H1 (cell line): ENCODE measurements around the gene CELF1. TPM values are rescaled to one million over a fixed set of nuclear protein-coding genes. Genes with fewer than 3 reads are reported as not detected.

Experiments
- polyA plus RNA-seq, 7 experiments: library from polyadenylated mRNA; depleted of rRNA in 3 of 7; stranded (reverse) in 5 of 7; unstranded in 2 of 7; fragments of >200 nt in 5 of 7; fragments of 200-250 nt in 2 of 7; gene quantifications; 1 replicate in 5 of 7; 2 replicates in 1 of 7; 4 replicates in 1 of 7; pipeline versions ENCODE4 v1.2.1 to v1.2.3, GENCODE V29; 2011 to 2013; ENCODE audit warnings: missing spikeins in 2 of 7, mixed read lengths in 2 of 7
- total RNA-seq: library from RNA; stranded (reverse); fragmentation: NEBNext Ultra II Directional; extraction: Animal tissue kit (Norgen Biotek cat#: 25700); gene quantifications from 2 replicates; pipeline ENCODE4 v1.2.1, GENCODE V29; 2021
- TF ChIP-seq, protein P1 (sequence below): fragments of 300-600 bp; sonication (generic); IDR thresholded peaks from 2 replicates; pipeline ENCODE4 v1.7.1; 2012; ENCODE audit warnings: low read length, moderate library complexity, mild to moderate bottlenecking, inconsistent platforms; ENCODE audit not compliant: insufficient replicate concordance

CELF1 gene
- total and polyA plus RNA-seq, 2 of the 8 experiments (the other 6 are each of a cell fraction or from before 2014, with no cell fraction given) = 131 to 197 TPM

DNA sequence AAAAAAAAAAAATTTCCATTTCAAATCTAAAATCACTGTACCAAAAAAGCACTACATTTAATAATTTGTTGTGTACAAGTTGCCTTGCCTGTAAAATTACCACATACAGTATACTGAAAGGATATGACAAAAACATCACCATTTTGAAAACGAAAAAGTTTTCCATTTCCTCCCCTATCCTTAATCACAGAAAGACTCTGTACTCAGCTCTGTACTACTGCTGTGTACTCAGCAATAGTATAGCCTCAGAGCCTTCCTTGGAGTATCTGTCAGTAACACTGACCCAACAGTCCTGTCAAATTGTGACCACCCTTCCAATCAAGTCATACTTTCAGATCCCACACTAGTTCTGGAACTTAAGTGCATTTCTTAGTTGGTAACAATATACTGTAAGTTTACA, 48.0 kb downstream of the CELF1 start (continued):
- TF ChIP-seq, protein P1, sequence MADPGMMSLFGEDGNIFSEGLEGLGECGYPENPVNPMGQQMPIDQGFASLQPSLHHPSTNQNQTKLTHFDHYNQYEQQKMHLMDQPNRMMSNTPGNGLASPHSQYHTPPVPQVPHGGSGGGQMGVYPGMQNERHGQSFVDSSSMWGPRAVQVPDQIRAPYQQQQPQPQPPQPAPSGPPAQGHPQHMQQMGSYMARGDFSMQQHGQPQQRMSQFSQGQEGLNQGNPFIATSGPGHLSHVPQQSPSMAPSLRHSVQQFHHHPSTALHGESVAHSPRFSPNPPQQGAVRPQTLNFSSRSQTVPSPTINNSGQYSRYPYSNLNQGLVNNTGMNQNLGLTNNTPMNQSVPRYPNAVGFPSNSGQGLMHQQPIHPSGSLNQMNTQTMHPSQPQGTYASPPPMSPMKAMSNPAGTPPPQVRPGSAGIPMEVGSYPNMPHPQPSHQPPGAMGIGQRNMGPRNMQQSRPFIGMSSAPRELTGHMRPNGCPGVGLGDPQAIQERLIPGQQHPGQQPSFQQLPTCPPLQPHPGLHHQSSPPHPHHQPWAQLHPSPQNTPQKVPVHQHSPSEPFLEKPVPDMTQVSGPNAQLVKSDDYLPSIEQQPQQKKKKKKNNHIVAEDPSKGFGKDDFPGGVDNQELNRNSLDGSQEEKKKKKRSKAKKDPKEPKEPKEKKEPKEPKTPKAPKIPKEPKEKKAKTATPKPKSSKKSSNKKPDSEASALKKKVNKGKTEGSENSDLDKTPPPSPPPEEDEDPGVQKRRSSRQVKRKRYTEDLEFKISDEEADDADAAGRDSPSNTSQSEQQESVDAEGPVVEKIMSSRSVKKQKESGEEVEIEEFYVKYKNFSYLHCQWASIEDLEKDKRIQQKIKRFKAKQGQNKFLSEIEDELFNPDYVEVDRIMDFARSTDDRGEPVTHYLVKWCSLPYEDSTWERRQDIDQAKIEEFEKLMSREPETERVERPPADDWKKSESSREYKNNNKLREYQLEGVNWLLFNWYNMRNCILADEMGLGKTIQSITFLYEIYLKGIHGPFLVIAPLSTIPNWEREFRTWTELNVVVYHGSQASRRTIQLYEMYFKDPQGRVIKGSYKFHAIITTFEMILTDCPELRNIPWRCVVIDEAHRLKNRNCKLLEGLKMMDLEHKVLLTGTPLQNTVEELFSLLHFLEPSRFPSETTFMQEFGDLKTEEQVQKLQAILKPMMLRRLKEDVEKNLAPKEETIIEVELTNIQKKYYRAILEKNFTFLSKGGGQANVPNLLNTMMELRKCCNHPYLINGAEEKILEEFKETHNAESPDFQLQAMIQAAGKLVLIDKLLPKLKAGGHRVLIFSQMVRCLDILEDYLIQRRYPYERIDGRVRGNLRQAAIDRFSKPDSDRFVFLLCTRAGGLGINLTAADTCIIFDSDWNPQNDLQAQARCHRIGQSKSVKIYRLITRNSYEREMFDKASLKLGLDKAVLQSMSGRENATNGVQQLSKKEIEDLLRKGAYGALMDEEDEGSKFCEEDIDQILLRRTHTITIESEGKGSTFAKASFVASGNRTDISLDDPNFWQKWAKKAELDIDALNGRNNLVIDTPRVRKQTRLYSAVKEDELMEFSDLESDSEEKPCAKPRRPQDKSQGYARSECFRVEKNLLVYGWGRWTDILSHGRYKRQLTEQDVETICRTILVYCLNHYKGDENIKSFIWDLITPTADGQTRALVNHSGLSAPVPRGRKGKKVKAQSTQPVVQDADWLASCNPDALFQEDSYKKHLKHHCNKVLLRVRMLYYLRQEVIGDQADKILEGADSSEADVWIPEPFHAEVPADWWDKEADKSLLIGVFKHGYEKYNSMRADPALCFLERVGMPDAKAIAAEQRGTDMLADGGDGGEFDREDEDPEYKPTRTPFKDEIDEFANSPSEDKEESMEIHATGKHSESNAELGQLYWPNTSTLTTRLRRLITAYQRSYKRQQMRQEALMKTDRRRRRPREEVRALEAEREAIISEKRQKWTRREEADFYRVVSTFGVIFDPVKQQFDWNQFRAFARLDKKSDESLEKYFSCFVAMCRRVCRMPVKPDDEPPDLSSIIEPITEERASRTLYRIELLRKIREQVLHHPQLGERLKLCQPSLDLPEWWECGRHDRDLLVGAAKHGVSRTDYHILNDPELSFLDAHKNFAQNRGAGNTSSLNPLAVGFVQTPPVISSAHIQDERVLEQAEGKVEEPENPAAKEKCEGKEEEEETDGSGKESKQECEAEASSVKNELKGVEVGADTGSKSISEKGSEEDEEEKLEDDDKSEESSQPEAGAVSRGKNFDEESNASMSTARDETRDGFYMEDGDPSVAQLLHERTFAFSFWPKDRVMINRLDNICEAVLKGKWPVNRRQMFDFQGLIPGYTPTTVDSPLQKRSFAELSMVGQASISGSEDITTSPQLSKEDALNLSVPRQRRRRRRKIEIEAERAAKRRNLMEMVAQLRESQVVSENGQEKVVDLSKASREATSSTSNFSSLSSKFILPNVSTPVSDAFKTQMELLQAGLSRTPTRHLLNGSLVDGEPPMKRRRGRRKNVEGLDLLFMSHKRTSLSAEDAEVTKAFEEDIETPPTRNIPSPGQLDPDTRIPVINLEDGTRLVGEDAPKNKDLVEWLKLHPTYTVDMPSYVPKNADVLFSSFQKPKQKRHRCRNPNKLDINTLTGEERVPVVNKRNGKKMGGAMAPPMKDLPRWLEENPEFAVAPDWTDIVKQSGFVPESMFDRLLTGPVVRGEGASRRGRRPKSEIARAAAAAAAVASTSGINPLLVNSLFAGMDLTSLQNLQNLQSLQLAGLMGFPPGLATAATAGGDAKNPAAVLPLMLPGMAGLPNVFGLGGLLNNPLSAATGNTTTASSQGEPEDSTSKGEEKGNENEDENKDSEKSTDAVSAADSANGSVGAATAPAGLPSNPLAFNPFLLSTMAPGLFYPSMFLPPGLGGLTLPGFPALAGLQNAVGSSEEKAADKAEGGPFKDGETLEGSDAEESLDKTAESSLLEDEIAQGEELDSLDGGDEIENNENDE = no peak
